Suprapubic skin (tissue), 4 donors: ENCODE measurements around the gene CD47. TPM values are rescaled to one million over a fixed set of nuclear protein-coding genes. Genes with fewer than 3 reads are reported as not detected.

Experiments
- DNase-seq, 2 donors: peaks; one replicate each; pipeline ENCODE4 v3.0.0-alpha.2; 2019; ENCODE audit warnings: low spot score in 2 of 2
- H3K27ac ChIP-seq: fragments of 200-600 bp; sonication (generic); one replicate; pipeline ENCODE4 v1.5.1; 2019
- H3K27me3 ChIP-seq: fragments of 200-600 bp; sonication (generic); one replicate; pipeline ENCODE4 v1.5.1; 2019
- H3K36me3 ChIP-seq: fragments of 200-600 bp; sonication (generic); one replicate; pipeline ENCODE4 v1.5.1; 2019
- H3K4me1 ChIP-seq: fragments of 200-600 bp; sonication (generic); one replicate; pipeline ENCODE4 v1.5.1; 2019
- H3K4me3 ChIP-seq: fragments of 200-600 bp; sonication (generic); one replicate; pipeline ENCODE4 v1.5.1; 2019; ENCODE audit warnings: mild to moderate bottlenecking
- H3K9me3 ChIP-seq: fragments of 200-600 bp; sonication (generic); one replicate; pipeline ENCODE4 v1.5.1; 2019
- CTCF ChIP-seq, 2 donors: fragments of 200-600 bp in 1 of 2; fragments of 450-650 bp in 1 of 2; sonication (generic) in 1 of 2; IDR thresholded peaks; one replicate each; pipeline ENCODE4 v1.5.1; 2016 to 2019; ENCODE audit warnings: antibody characterized with exemption in 2 of 2, mild to moderate bottlenecking in 1 of 2, moderate library complexity in 1 of 2
- EP300 ChIP-seq: sonication (generic); formaldehyde crosslinking; IDR thresholded peaks from one replicate; pipeline ENCODE4 v1.6.1; 2017; ENCODE audit warnings: antibody characterized with exemption
- POLR2A ChIP-seq, 2 donors: fragments of 450-650 bp; IDR thresholded peaks; one replicate each; pipeline ENCODE4 v1.6.1; 2017; ENCODE audit warnings: antibody characterized with exemption in 2 of 2, mild to moderate bottlenecking in 2 of 2, moderate library complexity in 2 of 2
- POLR2AphosphoS5 ChIP-seq, 3 donors: sonication (generic); formaldehyde crosslinking; IDR thresholded peaks; one replicate each; pipeline ENCODE4 v1.6.1; 2017; ENCODE audit warnings: antibody characterized with exemption in 3 of 3
- whole genome bisulfite sequencing: methylation state at CpG from one replicate; pipeline ENCODE4 v1.1.5; 2018; 5-methylcytosine and 5-hydroxymethylcytosine counted together
- total RNA-seq, 4 donors: library from RNA; depleted of rRNA; stranded (reverse); fragments of >200 nt; gene quantifications; one replicate each; pipeline ENCODE4 v1.1.0, GENCODE V29; 2016

CD47 gene
- total RNA-seq, 4 donors from 2014 or later: 37.8 to 94.4 (median 41.8) TPM

GRCh38 chr3:108024146-108024850 is 66.5 kb downstream of the CD47 start:
- no peaks in the 10 kb centered on the region for H3K9me3 ChIP-seq
- H3K27me3 ChIP-seq: no peaks in the 10 kb centered on the region
- no peak overlapping the region for H3K27ac ChIP-seq
- WGBS: 71% methylated on average over 6 of the region's 6 CpGs
- no peak overlapping the region for H3K4me3 ChIP-seq
- DNase-seq: no peak
- H3K36me3 ChIP-seq: no peaks in the 10 kb centered on the region
- H3K4me1 ChIP-seq: peaks cover 6% of the 10 kb centered on the region
- TF ChIP-seq POLR2AphosphoS5 (IDR thresholded peaks at IDR 0.05) (no peak), EP300 (no peak)

- H3K36me3 ChIP-seq: no peaks in the 10 kb centered on the region
- H3K27me3 ChIP-seq: no peaks in the 10 kb centered on the region
- H3K9me3 ChIP-seq: no peaks in the 10 kb centered on the region
- DNase-seq: no peak
- no peak overlapping the region for H3K4me3 ChIP-seq
- 56% methylated on average over 3 of the region's 3 CpGs for WGBS
- H3K27ac ChIP-seq: no peak overlapping the region
- TF ChIP-seq CTCF (IDR thresholded peaks at IDR 0.05) (no peak), POLR2AphosphoS5 (IDR thresholded peaks at IDR 0.05) (no peak), EP300 (no peak), POLR2A (IDR thresholded peaks at IDR 0.05) (no peak)
- H3K4me1 ChIP-seq: peaks cover 6% of the 10 kb centered on the region
Measured at GRCh38 chr3:108022256-108023150, 68.3 kb downstream of the CD47 start.

GRCh38 chr3:108021533-108021932 is 69.3 kb downstream of the CD47 start:
- DNase-seq: no peak
- Histone ChIP-seq H3K4me3 (no peak overlapping the region), H3K4me1 (peaks cover 6% of the 10 kb centered on the region), H3K27ac (no peak overlapping the region), H3K36me3 (no peaks in the 10 kb centered on the region), H3K9me3 (no peaks in the 10 kb centered on the region), H3K27me3 (no peaks in the 10 kb centered on the region)
- WGBS: 49% methylated on average over 2 of the region's 2 CpGs
- TF ChIP-seq POLR2AphosphoS5 (IDR thresholded peaks at IDR 0.05) (no peak), EP300 (no peak), CTCF (IDR thresholded peaks at IDR 0.05) (no peak), POLR2A (IDR thresholded peaks at IDR 0.05) (no peak)

- Histone ChIP-seq H3K27me3 (no peaks in the 10 kb centered on the region), H3K4me3 (no peak overlapping the region), H3K9me3 (no peaks in the 10 kb centered on the region), H3K36me3 (no peaks in the 10 kb centered on the region), H3K27ac (no peak overlapping the region), H3K4me1 (peaks cover 6% of the 10 kb centered on the region)
- no peak for DNase-seq
- no peak for TF ChIP-seq POLR2A (IDR thresholded peaks at IDR 0.05)
- no peak for TF ChIP-seq POLR2AphosphoS5 (IDR thresholded peaks at IDR 0.05)
- no peak for TF ChIP-seq CTCF (IDR thresholded peaks at IDR 0.05)
- no peak for TF ChIP-seq EP300
- WGBS: 56% methylated on average over 3 of the region's 3 CpGs
Measured at GRCh38 chr3:108021131-108021530, 69.7 kb downstream of the CD47 start.

GRCh38 chr3:108018552-108018951 is 72.3 kb downstream of the CD47 start:
- Histone ChIP-seq H3K9me3 (no peaks in the 10 kb centered on the region), H3K4me1 (peaks cover 6% of the 10 kb centered on the region), H3K4me3 (no peak overlapping the region), H3K27me3 (no peaks in the 10 kb centered on the region), H3K27ac (no peak overlapping the region), H3K36me3 (no peaks in the 10 kb centered on the region)
- TF ChIP-seq EP300 (no peak), POLR2A (IDR thresholded peaks at IDR 0.05) (no peak), CTCF (IDR thresholded peaks at IDR 0.05) (no peak), POLR2AphosphoS5 (IDR thresholded peaks at IDR 0.05) (no peak)
- WGBS: 59% methylated on average over 8 of the region's 8 CpGs
- no peak for DNase-seq
